GM23338 (cell line): Measurements from ENCODE around the gene VSIG10. TPM values are rescaled to one million over a fixed set of nuclear protein-coding genes. Genes with fewer than 3 reads are reported as not detected.
A peak's percentile ranks its signal among the peaks of the same experiment; 100 is the strongest.

Source experiments
- ATAC-seq: fragments of 200-7000 bp; cut with Tn5 transposase; 3 replicates; pipeline ENCODE4 v1.9.1; 2020
- DNase-seq: peaks from one replicate; pipeline ENCODE4 v3.0.0-alpha.2; 2015; ENCODE audit warnings: low spot score
- H2AFZ ChIP-seq: fragments of 200-600 bp; sonication (generic); 2 replicates; pipeline ENCODE4 v1.8.0; 2016; ENCODE audit warnings: antibody characterized with exemption, mild to moderate bottlenecking, moderate library complexity
- H3F3A ChIP-seq: fragments of 200-600 bp; sonication (generic); replicated peaks from 2 replicates; pipeline ENCODE4 v1.8.0; 2017; ENCODE audit warnings: antibody characterized with exemption, mixed run types, low read depth
- H3K27ac ChIP-seq: fragments of 200-600 bp; sonication (generic); 2 replicates; pipeline ENCODE4 v1.6.1; 2016; ENCODE audit warnings: low read depth
- H3K27me3 ChIP-seq: fragments of 200-600 bp; sonication (generic); 2 replicates; pipeline ENCODE4 v1.8.0; 2016; ENCODE audit warnings: mild to moderate bottlenecking, mixed run types, moderate library complexity; ENCODE audit not compliant: insufficient read depth
- H3K36me3 ChIP-seq: fragments of 200-600 bp; sonication (generic); 2 replicates; pipeline ENCODE4 v1.8.0; 2016; ENCODE audit warnings: mild to moderate bottlenecking; ENCODE audit not compliant: insufficient read depth
- H3K4me1 ChIP-seq: fragments of 200-600 bp; sonication (generic); 2 replicates; pipeline ENCODE4 v1.8.0; 2016; ENCODE audit warnings: mild to moderate bottlenecking, moderate library complexity; ENCODE audit not compliant: insufficient read depth
- H3K4me2 ChIP-seq: fragments of 200-600 bp; sonication (generic); 2 replicates; pipeline ENCODE4 v1.7.1; 2017; ENCODE audit warnings: mixed run types
- H3K4me3 ChIP-seq: fragments of 200-600 bp; sonication (generic); 2 replicates; pipeline ENCODE4 v1.6.1; 2016; ENCODE audit warnings: mixed run types
- H3K79me2 ChIP-seq: fragments of 200-600 bp; sonication (generic); replicated peaks from 2 replicates; pipeline ENCODE4 v1.8.0; 2017; ENCODE audit warnings: mild to moderate bottlenecking; ENCODE audit not compliant: insufficient read depth
- H3K9me2 ChIP-seq: fragments of 200-600 bp; sonication (generic); 2 replicates; pipeline ENCODE4 v1.8.0; 2017; ENCODE audit not compliant: insufficient read depth
- H4K20me1 ChIP-seq: fragments of 200-600 bp; sonication (generic); replicated peaks from 2 replicates; pipeline ENCODE4 v1.8.0; 2017; ENCODE audit warnings: mild to moderate bottlenecking; ENCODE audit not compliant: insufficient read depth
- H3K27ac Mint-ChIP-seq: 2 replicates; pipeline ENCODE4 v1.8.0; 2020; ENCODE audit warnings: inconsistent platforms, mild to moderate bottlenecking, moderate library complexity, mixed read lengths
- H3K27me3 Mint-ChIP-seq: 3 replicates; pipeline ENCODE4 v1.8.0; 2022; ENCODE audit warnings: low read depth, mild to moderate bottlenecking, moderate library complexity, mixed read lengths, inconsistent platforms; ENCODE audit not compliant: insufficient read depth, poor library complexity
- H3K36me3 Mint-ChIP-seq: 3 replicates; pipeline ENCODE4 v1.8.0; 2021; ENCODE audit warnings: low read depth, mild to moderate bottlenecking, inconsistent platforms, moderate library complexity, mixed read lengths
- H3K4me1 Mint-ChIP-seq: 3 replicates; pipeline ENCODE4 v1.8.0; 2020; ENCODE audit warnings: mild to moderate bottlenecking, inconsistent platforms, mixed read lengths
- H3K4me3 Mint-ChIP-seq: 3 replicates; pipeline ENCODE4 v1.8.0; 2021; ENCODE audit warnings: moderate library complexity, mild to moderate bottlenecking, inconsistent platforms, mixed read lengths
- H3K9me3 Mint-ChIP-seq: 3 replicates; pipeline ENCODE4 v1.8.0; 2020; ENCODE audit warnings: moderate library complexity, mild to moderate bottlenecking, inconsistent platforms, mixed read lengths
- CREB1 ChIP-seq: fragments of 250-450 bp; sonication (Bioruptor Pico); IDR thresholded peaks from 2 replicates; pipeline ENCODE4 v1.5.0; 2020; ENCODE audit warnings: low read depth, mild to moderate bottlenecking, moderate library complexity
- CTCF ChIP-seq, 2 experiments: fragments of 200-600 bp in 1 of 2; sonication (generic) in 1 of 2; conservative IDR thresholded peaks; 2 replicates each; pipeline versions ENCODE4 v1.5.1 to v1.6.1; 2016 to 2017; ENCODE audit warnings: antibody characterized with exemption in 2 of 2, low read depth in 2 of 2, mild to moderate bottlenecking in 2 of 2, moderate library complexity in 1 of 2
- NANOG ChIP-seq: IDR thresholded peaks from 2 replicates; pipeline ENCODE4 v1.6.1; 2016; ENCODE audit warnings: antibody characterized with exemption, borderline replicate concordance
- polyA plus RNA-seq: library from polyadenylated mRNA; unstranded; fragments of >200 nt; fragmentation: Nextera tagmentation; extraction: Ambion mirVana; gene quantifications from 2 replicates; pipeline ENCODE4 v1.2.1, GENCODE V29; 2016
- total RNA-seq: library from RNA; depleted of rRNA; stranded (reverse); fragments of >200 nt; shearing (Covaris generic); gene quantifications from 2 replicates; pipeline ENCODE4 v1.2.3, GENCODE V29; 2014
- TF ChIP-seq, protein P1 (sequence below): IDR thresholded peaks from one replicate; pipeline ENCODE4 v1.6.1; 2018; ENCODE audit warnings: antibody characterized with exemption; ENCODE audit not compliant: unreplicated experiment
- TF ChIP-seq, protein P2 (sequence below): fragments of 250-450 bp; sonication (Bioruptor Pico); IDR thresholded peaks from 2 replicates; pipeline ENCODE4 v1.5.0; 2020; ENCODE audit warnings: mild to moderate bottlenecking, moderate library complexity

Gene VSIG10
- total and polyA plus RNA-seq, 2 experiments from 2014 or later: 52.1 to 98.5 TPM

- Histone ChIP-seq H2AFZ (no peak overlapping the region), H3K36me3 (peaks cover 4% of the 10 kb centered on the region; the same call in 1 of the 2 replicates), H4K20me1 (no peaks in the 10 kb centered on the region), H3K4me3 (no peak overlapping the region), H3K79me2 (peaks cover 2% of the 10 kb centered on the region), H3F3A (peaks cover 19% of the 10 kb centered on the region), H3K27ac (peak overlapping the region; percentile 46; the same call in 1 of the 2 replicates), H3K27me3 (no peaks in the 10 kb centered on the region), H3K4me1 (peaks cover 14% of the 10 kb centered on the region), H3K4me2 (no peak overlapping the region), H3K9me2 (no peaks in the 10 kb centered on the region)
- Mint-ChIP-seq H3K27ac (no peak overlapping the region), H3K9me3 (peaks cover 4% of the 10 kb centered on the region; the same call in 1 of the 3 replicates), H3K4me1 (peaks cover 35% of the 10 kb centered on the region), H3K27me3 (peaks cover 26% of the 10 kb centered on the region), H3K4me3 (no peak overlapping the region), H3K36me3 (peaks cover 54% of the 10 kb centered on the region)
- ATAC-seq: no peak
- TF ChIP-seq NANOG (no peak), CREB1 (no peak)
- TF ChIP-seq, protein P1, sequence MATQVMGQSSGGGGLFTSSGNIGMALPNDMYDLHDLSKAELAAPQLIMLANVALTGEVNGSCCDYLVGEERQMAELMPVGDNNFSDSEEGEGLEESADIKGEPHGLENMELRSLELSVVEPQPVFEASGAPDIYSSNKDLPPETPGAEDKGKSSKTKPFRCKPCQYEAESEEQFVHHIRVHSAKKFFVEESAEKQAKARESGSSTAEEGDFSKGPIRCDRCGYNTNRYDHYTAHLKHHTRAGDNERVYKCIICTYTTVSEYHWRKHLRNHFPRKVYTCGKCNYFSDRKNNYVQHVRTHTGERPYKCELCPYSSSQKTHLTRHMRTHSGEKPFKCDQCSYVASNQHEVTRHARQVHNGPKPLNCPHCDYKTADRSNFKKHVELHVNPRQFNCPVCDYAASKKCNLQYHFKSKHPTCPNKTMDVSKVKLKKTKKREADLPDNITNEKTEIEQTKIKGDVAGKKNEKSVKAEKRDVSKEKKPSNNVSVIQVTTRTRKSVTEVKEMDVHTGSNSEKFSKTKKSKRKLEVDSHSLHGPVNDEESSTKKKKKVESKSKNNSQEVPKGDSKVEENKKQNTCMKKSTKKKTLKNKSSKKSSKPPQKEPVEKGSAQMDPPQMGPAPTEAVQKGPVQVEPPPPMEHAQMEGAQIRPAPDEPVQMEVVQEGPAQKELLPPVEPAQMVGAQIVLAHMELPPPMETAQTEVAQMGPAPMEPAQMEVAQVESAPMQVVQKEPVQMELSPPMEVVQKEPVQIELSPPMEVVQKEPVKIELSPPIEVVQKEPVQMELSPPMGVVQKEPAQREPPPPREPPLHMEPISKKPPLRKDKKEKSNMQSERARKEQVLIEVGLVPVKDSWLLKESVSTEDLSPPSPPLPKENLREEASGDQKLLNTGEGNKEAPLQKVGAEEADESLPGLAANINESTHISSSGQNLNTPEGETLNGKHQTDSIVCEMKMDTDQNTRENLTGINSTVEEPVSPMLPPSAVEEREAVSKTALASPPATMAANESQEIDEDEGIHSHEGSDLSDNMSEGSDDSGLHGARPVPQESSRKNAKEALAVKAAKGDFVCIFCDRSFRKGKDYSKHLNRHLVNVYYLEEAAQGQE: no peak
- no peak for DNase-seq
Observed at GRCh38 chr12:118065380-118065779, 38.4 kb downstream of the VSIG10 start.

DNA sequence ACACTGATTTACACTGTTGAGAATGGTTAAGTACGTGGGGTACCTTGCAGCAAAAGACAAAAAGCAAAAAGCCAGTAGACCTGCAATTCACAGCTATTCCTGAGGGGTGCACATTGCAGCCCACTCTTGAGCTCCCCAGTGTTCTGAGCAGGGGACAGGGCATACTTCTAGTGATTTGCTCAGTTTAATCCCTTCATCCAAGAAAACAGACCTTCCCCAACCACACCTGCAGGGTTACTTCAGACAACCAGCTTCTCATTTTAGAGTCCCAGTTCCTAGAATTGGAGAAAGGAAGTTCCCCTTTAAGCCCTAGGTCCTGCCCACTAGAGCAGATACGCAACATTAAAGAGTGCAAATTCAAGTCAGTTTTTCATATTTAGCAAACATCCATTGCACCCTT, 39.2 kb downstream of the VSIG10 start:
- H3F3A ChIP-seq: peaks cover 25% of the 10 kb centered on the region
- H3K27ac ChIP-seq: peak overlapping the region; percentile 46
- peak in 1 of 2 experiments; percentile 44; a peak in 3 of 4 replicates for TF ChIP-seq CTCF (conservative IDR thresholded peaks at IDR 0.05; ENCODE audit: low read depth in 2 of 2)
- TF ChIP-seq, protein P2, sequence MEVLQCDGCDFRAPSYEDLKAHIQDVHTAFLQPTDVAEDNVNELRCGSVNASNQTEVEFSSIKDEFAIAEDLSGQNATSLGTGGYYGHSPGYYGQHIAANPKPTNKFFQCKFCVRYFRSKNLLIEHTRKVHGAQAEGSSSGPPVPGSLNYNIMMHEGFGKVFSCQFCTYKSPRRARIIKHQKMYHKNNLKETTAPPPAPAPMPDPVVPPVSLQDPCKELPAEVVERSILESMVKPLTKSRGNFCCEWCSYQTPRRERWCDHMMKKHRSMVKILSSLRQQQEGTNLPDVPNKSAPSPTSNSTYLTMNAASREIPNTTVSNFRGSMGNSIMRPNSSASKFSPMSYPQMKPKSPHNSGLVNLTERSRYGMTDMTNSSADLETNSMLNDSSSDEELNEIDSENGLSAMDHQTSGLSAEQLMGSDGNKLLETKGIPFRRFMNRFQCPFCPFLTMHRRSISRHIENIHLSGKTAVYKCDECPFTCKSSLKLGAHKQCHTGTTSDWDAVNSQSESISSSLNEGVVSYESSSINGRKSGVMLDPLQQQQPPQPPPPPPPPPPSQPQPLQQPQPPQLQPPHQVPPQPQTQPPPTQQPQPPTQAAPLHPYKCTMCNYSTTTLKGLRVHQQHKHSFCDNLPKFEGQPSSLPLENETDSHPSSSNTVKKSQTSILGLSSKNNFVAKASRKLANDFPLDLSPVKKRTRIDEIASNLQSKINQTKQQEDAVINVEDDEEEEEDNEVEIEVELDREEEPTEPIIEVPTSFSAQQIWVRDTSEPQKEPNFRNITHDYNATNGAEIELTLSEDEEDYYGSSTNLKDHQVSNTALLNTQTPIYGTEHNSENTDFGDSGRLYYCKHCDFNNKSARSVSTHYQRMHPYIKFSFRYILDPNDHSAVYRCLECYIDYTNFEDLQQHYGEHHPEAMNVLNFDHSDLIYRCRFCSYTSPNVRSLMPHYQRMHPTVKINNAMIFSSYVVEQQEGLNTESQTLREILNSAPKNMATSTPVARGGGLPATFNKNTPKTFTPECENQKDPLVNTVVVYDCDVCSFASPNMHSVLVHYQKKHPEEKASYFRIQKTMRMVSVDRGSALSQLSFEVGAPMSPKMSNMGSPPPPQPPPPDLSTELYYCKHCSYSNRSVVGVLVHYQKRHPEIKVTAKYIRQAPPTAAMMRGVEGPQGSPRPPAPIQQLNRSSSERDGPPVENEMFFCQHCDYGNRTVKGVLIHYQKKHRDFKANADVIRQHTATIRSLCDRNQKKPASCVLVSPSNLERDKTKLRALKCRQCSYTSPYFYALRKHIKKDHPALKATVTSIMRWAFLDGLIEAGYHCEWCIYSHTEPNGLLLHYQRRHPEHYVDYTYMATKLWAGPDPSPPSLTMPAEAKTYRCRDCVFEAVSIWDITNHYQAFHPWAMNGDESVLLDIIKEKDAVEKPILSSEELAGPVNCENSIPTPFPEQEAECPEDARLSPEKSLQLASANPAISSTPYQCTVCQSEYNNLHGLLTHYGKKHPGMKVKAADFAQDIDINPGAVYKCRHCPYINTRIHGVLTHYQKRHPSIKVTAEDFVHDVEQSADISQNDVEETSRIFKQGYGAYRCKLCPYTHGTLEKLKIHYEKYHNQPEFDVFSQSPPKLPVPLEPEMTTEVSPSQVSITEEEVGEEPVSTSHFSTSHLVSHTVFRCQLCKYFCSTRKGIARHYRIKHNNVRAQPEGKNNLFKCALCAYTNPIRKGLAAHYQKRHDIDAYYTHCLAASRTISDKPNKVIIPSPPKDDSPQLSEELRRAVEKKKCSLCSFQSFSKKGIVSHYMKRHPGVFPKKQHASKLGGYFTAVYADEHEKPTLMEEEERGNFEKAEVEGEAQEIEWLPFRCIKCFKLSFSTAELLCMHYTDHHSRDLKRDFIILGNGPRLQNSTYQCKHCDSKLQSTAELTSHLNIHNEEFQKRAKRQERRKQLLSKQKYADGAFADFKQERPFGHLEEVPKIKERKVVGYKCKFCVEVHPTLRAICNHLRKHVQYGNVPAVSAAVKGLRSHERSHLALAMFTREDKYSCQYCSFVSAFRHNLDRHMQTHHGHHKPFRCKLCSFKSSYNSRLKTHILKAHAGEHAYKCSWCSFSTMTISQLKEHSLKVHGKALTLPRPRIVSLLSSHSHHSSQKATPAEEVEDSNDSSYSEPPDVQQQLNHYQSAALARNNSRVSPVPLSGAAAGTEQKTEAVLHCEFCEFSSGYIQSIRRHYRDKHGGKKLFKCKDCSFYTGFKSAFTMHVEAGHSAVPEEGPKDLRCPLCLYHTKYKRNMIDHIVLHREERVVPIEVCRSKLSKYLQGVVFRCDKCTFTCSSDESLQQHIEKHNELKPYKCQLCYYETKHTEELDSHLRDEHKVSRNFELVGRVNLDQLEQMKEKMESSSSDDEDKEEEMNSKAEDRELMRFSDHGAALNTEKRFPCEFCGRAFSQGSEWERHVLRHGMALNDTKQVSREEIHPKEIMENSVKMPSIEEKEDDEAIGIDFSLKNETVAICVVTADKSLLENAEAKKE (CRISPR knock-in tag): no peak
- TF ChIP-seq NANOG: no peak
- H3K4me2 ChIP-seq: no peak overlapping the region
- H3K4me1 ChIP-seq: peaks cover 21% of the 10 kb centered on the region
- no peak overlapping the region for H3K4me3 ChIP-seq
- no peak overlapping the region for H2AFZ ChIP-seq
- Mint-ChIP-seq H3K27ac (peak overlapping the region; percentile 90; the same call in 1 of the 2 replicates), H3K36me3 (peaks cover 48% of the 10 kb centered on the region), H3K4me1 (peaks cover 40% of the 10 kb centered on the region), H3K9me3 (peaks cover 4% of the 10 kb centered on the region; the same call in 1 of the 3 replicates), H3K4me3 (no peak overlapping the region; the same call in 2 of the 3 replicates), H3K27me3 (peaks cover 26% of the 10 kb centered on the region)
- ATAC-seq: peak; percentile 49
- no peaks in the 10 kb centered on the region for H3K27me3 ChIP-seq
- peaks cover 10% of the 10 kb centered on the region for H3K79me2 ChIP-seq
- no peaks in the 10 kb centered on the region for H4K20me1 ChIP-seq
- peak; percentile 67 for DNase-seq
- H3K36me3 ChIP-seq: peaks cover 4% of the 10 kb centered on the region; the same call in 1 of the 2 replicates
- H3K9me2 ChIP-seq: no peaks in the 10 kb centered on the region
